T47D (cell line): ENCODE results near the gene ALDOA.

ENCODE experiments used
- DNase-seq, 2 experiments: peaks; one replicate each; pipeline versions ENCODE4 v3.0.0 to v3.0.0-alpha.2; 2011 to 2012; ENCODE audit warnings: low read depth in 1 of 2, low spot score in 1 of 2
- JUND ChIP-seq: IDR thresholded peaks from 2 replicates; pipeline ENCODE4 v1.6.1; 2012; ENCODE audit warnings: low read depth
- in situ Hi-C: cut with HindIII; loops from 2 replicates; pipeline ENCODE4 v1.10.0; 2016; ENCODE audit warnings: low sequenced_read_pairs, low pct_unique_long_range_greater_than_20kb

ALDOA gene

GRCh38 chr16:30052671-30053372 lies 12.7 kb upstream of the ALDOA start:
- DNase-seq, result peak; percentile 91 to 98
- TF ChIP-seq JUND, result no peak
- in situ Hi-C loops, result no loop called here

DNA sequence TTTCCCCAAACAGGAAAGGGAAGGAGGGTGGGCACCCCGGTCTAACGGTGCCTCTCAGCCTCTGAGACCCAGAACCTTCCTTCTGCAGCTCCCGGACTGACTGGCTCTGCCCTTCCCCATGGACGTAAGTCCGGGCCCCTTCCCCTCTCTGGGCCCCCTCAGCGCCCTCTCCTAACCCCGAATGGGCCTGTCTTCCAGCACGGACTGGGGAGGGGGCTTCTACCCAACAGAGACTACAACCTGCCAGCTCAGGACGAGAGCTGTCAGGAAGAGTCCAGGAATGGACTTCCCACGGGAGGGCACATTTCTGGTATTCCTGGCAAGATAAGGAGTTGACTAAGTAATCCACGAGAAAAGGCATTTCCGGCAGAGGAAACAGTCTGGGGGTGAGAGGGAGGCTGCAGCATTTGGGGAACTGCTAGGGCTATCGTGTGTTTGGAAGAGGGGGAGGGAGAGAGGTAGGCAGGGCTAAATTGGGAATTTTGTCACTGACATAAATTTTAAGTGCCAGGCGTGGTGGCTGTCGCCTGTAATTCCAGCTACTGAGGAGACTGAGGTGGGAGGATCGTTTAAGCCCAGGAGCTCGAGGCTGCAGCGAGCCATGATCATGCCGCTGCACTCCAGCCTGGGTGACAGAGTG lies 12.1 kb upstream of the ALDOA start:
- TF ChIP-seq JUND, result no peak
- peak in 1 of 2 experiments; percentile 75 for DNase-seq

DNA sequence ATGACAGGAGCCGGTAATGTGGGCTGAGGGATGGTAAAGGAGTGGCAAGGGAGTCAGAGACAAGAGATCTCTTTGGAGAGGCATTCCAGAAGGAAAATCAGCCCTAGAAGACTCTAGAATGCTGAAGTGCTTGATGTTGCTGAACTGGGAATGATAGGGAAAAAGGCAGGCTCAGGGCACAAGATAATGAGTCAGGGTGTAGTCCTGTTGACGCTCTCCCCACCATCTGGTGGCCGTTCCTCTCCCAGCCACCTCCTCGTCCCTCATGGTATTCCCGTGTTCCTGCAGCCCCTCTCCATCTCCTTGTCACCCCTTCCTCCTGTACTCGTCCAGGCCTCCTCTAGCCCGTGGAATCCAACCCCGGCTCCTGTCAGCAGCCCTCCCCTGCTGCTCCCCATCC lies 11.1 kb upstream of the ALDOA start:
- in situ Hi-C loops, result no loop called here
- TF ChIP-seq JUND, result no peak
- no peak for DNase-seq

More for the DNA sequence above, 12.1 kb upstream of the ALDOA start:
- in situ Hi-C loops, result no loop called here

GRCh38 chr16:30054959-30055553 lies 10.5 kb upstream of the ALDOA start:
- no peak for TF ChIP-seq JUND
- in situ Hi-C loops, result no loop called here
- DNase-seq, result peak; percentile 56 to 65

- in situ Hi-C loops, result no loop called here
- no peak for DNase-seq
- no peak for TF ChIP-seq JUND
Observed at GRCh38 chr16:30060346-30060745, 5.2 kb upstream of the ALDOA start.

DNA sequence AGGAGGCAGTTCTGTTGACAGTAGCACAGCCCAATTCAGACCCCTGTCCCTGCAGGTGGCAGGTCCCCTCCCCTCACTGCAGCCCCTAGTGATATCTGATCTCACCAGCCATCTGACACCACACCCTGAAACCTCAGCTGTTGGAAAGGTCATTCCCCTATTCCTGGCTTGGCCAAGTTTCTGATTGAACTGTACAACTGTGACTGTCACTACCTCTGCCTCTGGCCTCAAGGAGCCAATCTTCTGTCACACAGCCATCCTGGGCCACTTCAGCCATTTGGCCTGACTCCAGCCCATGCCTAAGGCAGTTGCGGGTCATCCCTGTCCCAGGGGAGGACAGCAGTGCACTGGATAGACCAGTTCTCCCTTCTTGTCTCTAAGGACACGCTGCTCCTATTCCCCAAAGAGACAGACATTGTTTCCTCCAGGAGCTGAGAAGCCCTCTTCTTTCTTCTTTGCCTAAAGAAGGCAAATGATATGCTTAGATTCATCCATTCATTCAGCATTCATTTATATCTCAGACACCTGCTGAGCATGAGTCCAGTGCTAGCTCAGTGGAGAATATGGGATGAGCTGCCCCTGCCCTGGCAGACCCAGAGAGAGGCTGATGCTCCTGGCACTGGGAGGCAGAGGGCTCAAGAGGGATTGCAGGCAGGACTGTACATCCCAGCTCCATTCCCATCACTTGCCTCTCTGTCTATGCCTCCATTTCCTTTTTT lies 4.6 kb upstream of the ALDOA start:
- DNase-seq, result peak in 1 of 2 experiments; percentile 91
- in situ Hi-C loops, result no loop called here

DNA sequence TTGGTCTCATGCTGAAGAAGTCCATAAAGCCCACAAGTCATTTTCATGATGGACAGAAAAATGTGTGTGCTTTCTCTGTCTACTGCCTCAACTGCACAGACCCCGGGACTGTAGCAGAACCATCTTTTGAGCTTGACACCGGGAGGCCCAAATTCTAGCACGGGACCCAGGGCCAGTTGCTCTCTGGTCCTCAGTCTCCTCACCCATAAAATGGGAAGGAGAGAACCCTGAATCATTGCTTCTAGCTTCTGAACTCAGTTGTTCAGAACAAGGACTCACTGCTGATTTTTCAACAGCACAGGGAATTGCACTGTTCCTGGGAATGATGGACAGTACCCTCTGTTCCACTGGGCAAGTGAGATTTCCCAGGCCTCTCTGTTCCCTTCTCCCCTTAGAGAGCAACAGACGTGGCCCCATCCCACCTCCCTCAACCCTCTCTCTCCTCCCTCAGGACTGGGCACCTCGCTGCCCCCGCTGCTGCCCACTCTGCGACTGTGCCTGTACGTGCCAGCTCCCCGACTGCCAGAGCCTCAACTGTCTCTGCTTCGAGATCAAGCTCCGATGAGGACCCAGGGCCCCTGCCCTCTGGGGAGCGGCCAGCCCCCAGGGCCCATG lies 2.2 kb upstream of the ALDOA start:
- no peak for DNase-seq
- no peak for TF ChIP-seq JUND
- in situ Hi-C loops, result no loop called here

More for the DNA sequence above, 4.6 kb upstream of the ALDOA start:
- TF ChIP-seq JUND, result no peak

DNA sequence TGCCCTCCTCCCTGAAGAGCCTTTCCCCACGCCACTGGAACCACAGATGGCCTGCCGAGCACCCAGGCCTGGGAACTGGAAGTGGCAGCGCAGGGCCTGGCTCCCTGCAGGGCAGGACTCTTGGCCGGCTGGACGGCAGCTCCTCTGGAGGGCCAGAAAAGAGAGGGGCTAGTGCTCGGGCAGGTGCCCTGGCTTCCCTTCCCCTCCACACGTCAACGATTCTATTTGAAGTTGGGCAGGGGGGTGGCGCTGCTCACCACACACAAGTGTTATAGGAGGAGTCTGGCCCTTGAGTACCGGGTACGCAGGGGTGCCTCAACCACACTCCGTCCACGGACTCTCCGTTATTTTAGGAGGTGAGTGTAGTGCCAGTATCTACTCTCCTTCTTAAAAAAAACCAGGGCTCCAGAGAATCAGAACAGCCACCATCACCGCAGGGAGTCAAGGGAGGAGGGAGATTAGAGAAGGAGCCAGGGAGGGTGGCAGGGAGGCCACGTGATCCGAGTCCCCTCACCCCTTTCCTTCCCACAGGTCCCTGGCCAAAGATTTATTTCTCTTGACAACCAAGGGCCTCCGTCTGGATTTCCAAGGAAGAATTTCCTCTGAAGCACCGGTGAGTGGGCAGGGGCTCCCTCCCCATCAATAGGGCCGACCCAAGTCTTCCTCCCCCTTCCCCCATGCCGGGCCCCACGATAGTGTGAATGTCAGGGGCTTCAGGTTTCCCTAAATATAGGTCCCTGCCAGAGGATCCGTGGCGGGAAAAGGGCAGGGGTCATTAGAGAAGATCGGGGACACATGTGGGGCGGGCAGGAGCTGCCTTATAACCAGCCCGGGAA lies 1.4 kb upstream of the ALDOA start:
- in situ Hi-C loops, result no loop called here
- peak in 1 of 2 experiments; percentile 71 for DNase-seq
- no peak for TF ChIP-seq JUND

DNA sequence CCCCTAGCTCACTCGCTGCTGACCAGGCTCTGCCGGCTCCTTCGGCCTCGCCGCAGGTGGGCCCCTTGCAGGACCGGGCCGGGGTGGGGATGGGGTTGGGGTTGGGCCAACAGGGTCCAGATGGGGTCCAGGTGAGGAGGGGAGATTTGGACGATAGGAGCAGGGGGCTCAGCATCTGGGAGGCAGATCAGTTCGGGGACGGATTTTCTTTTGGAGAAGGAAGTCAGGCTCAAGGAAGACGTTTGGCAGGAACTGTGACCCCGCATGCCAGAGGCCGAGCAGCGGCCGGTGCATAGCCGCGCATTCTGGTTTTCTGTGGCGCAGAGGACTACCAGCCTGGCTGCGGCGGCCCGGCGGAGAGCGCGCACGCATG lies 845 bp upstream of the ALDOA start:
- in situ Hi-C loops, result no loop called here
- no peak for DNase-seq
- no peak for TF ChIP-seq JUND

DNA sequence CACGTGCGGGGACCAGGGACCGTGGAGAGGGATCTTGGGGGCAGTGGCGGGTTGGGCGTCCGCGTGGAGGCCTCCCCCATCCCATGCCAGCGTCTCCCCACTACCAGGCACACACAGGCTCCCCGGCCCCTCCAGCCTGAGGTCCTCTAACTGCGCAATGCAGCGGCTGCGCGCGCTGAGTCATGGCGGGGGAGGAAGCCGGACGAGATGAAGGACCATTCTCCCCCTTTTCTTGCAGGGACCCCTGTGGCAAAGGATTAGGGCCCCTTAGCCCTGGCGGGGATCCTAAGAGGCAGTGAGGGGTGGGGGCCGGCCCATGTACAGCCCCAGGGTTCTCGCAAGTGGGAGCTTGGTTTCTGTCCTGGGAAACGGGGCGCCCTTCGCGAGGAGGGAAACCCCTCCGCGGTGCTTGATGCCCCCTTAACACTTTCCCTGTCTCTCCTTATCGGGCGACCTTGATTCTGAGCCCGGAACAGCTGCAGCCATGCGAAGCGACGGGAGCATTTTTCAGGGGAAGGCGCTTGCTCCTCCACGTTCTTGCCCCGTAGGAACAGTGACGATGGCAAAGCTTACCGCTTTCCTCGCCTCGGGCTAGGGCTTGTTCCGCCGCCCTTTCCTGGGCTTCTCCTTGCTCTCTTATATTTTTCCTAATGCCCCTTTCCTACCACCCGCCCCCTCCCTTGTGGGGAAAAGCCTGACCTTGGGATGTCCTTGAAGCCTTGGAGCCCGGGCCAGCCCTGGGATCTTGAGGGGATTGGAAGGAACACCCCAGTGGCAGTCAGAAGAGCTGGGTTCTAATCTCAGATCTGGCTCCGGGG lies 592 bp downstream of the ALDOA start:
- DNase-seq, result no peak
- in situ Hi-C loops, result no loop called here

More for the DNA sequence above, 592 bp downstream of the ALDOA start:
- no peak for TF ChIP-seq JUND
